GOT3 (cell line): ENCODE measurements around the gene PHF12.
"Not testable (repeated sequence)": the region's sequence is repeated elsewhere in the genome, so short reads cannot be mapped to it uniquely, and the experiment has no call there.

Experiments
- DNase-seq: peaks from one replicate; lab custom pipeline; 2025; ENCODE audit warnings: mixed read lengths; lab: John Stamatoyannopoulos, UW

The PHF12 gene

GRCh38 chr17:28934508-28934907, 16.8 kb downstream of the PHF12 start:
- not testable (repeated sequence) for DNase-seq

DNA sequence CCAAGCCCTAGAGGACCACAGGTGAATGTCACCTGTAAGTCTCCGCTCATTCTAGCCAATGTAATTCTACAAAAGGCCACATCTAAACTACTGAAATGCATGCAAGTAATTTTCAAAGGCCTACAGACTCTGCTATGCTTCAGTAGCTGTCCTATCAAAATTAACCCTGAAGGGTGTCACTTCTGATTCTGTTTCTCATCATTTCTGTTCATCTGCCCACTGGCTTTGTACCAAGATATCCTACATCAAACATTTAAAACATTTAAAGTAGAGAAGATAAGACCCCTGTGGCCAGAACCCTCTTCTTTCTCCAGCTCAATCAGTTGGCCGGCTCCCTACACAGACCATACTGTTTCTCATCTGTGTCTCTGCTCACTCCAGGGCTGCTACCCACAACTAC, 21.5 kb downstream of the PHF12 start:
- no peak for DNase-seq

DNA sequence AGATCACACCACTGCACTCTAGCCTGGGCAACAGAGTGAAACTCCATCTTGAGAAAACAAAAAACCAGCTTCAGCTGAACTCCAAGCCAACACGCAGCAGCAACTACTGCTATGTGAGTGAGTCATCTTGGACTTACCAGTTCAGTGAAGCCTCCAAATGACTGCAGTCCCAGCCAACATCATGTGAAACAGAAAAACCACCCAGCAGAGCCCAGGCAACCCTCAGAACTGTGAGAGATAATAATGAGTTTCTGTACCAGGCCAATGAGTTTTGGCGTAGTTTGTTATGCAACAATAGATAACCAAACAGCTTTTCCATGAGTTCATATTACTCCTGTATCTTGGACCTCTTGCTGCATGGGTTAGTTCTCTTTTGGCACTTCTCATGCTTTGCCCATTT, 23.3 kb downstream of the PHF12 start:
- DNase-seq: no peak

- DNase-seq: no peak
Measured at GRCh38 chr17:28926786-28927185, 24.5 kb downstream of the PHF12 start.

DNA sequence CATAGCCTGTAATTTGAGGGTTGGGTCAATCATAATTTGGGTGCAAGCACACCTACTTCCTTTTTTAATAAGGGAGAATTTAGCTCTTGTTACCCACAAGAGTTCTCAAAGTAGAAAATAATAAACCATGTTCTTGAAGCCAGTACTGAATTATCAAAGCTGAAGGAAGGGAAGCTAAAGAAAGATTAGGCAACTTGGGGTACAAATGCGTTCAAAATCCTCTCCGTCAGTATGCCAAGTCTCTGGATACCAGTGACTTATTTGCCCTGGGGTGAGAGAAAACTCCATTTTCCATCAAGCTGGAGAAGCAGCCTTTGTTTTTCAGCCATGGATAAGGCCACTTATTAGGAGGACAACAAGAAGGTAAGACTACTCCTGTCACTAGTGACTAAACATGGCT, 25.0 kb downstream of the PHF12 start:
- DNase-seq: no peak

DNA sequence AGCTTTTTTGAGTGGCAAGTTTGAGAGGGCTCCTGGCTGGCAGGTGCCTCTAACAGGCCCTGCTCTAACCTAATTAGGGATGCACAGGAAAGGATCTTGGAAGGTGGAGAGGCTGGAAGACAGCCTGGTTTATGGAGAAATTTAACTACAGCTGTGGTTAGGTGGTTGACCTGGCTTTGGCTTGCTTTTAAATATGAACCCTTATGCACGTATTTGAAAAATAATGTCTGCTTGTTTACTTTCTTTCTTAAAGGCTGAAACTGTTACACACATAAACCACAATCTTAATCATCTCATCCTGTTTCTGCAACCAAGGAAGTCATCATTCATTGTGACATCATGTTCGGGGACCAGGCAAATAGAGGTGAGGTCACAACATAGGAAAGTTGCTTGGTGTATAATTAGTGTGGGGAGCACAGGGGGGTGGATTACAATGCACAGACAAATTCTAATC, 25.4 kb downstream of the PHF12 start:
- DNase-seq: no peak

GRCh38 chr17:28920201-28920600, 31.1 kb downstream of the PHF12 start:
- no peak for DNase-seq

DNA sequence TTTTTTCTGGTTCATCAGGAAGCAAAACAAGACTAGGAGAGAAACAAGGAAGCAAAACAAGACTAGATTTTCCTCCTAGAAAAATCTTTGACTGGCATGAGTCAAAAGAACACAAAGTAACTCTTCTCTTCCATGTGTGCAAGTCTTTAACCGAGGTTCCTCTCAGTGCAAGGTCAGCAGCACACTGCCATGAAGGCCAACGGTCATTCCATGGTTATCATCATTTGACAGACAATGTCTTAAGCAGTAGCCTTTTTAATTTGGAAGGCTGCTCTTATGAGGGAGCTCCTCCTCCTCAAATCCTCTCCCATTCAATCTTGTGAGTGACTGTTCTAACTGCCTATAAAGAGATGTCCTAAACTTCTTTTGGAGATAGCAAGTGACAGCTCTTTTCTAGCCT, 33.0 kb downstream of the PHF12 start:
- no peak for DNase-seq

GRCh38 chr17:28917465-28917864, 33.9 kb downstream of the PHF12 start:
- no peak for DNase-seq

GRCh38 chr17:28917029-28917428, 34.3 kb downstream of the PHF12 start:
- no peak for DNase-seq

DNA sequence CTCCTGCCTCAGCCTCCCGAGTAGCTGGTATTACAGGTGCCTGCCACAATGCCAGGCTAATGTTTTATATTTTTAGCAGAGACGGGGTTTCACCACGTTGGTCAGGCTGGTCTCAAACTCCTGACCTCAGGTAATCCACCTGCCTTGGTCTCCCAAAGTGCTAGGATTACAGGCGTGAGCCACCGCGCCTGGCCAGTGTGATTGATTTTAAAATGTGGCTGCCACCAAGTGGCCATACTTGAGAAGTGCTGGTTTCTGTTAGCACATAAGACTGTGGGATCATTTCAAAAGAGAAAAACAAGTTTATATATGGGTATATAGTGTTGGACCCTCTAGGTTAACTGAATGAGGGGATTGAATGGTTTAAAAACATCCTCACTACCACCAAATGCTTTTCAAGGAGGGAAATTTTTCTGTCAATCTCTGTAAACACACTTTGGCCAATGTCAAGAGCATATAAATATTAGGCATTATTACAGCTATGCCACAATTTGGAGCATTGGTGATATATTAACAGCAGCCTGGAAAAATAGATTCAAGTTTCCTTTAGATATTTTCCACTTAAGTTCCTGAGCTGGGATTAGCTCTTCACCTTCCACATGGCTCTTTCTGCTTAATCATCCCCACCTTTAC, 34.9 kb downstream of the PHF12 start:
- DNase-seq: no peak

DNA sequence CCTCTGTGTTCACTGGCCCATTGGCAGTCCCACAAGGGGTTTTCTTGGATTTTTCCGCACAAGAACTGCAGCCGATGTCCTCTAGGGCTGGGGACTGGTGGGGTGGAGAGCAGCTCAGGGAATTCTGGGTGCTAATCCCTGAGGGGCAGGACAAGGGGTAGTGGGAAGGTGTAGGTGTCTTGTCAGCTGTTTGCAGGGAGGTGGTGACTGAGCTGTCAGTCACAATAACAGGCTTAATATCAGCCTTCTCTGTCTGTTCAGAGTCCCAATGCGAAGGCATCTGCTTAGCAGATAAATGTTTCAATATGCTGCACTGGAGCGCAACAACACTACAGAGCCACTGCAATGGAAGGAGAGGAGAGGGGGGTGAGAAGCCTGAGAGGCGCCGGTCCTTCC, 38.4 kb downstream of the PHF12 start:
- DNase-seq: no peak

GRCh38 chr17:28912281-28912937, 38.9 kb downstream of the PHF12 start:
- no peak for DNase-seq

GRCh38 chr17:28911411-28912045, 39.8 kb downstream of the PHF12 start:
- DNase-seq: no peak

GRCh38 chr17:28910534-28910933, 40.8 kb downstream of the PHF12 start:
- no peak for DNase-seq

GRCh38 chr17:28908640-28909167, 42.6 kb downstream of the PHF12 start:
- no peak for DNase-seq

DNA sequence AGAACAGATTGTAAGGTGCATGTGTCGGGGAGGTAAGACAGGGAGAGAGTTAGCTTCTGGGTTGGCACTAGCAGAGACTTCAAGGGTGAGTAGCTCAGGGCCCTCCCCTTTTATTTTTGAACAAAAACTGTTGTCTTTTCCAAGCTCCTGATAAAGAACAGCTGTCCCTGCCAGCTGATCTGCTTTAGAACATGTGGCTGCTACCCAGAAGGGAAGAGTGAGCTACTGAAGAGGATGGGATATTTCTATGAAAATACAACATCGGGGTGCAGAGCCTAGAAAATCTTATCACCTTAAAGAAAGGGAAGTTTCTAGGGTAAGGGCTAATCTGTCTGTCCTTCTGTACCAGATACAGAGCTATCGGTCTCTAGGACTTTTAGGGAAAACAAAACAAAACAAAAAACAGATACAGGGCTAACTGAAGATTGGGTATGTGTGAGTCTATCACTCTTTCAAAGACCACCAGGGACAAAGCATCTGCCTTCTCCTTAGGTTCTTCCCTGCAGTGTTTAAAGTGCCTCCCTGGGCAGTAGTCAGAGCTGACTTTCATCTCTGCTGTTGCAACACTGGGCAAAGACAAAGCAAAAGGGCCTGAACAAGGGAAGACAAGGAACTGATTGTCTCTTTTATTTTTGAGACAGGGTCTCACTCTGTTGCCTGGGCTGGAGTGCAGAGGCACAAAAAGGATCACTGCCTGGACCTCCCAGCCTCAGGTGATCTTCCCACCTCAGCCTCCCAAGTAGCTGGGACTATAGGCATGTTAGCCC, 43.4 kb downstream of the PHF12 start:
- DNase-seq: no peak

GRCh38 chr17:28906706-28907438, 44.4 kb downstream of the PHF12 start:
- DNase-seq: no peak

- DNase-seq: no peak
Measured at GRCh38 chr17:28906276-28906675, 45.0 kb downstream of the PHF12 start.

DNA sequence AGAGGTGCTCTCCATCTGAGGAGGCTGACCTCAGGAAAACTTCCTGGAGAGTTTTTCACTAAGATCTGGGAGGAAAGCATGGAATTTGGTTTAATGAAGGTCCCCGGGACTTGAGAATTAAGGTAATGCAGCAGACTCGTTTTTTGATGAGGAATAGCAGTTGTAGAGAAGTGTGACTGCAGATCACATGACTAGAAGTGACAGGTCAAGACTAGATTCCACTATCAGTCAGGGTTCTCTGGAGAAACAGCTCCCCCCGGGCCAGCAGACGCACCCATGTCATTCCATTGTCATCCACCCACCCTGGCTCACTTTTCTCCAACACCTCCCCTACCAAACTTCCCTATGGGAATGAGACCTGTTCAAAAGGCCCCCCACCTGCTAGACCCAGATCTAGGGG, 46.5 kb downstream of the PHF12 start:
- no peak for DNase-seq

DNA sequence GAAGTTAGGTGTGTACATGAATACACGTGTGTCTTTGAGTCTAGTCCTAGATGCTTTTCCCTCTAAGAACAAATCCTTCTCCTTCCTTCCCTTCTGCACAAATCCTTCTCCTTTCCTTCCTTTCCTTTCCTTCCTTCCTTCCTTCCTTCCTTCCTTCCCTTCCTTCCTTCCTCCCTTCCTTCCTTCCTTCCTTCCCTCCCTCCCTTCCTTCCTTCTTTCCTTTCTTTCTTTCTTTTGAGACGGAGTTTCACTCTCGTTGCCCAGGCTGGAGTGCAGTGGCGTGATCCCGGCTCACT, 47.8 kb downstream of the PHF12 start:
- DNase-seq: not testable (repeated sequence)
